Activated CD8-positive, alpha-beta memory T cell treated with anti-CD3 and anti-CD28 coated beads for 48 hours (primary cell): Measurements from ENCODE around the gene NPL.
A peak's percentile ranks its signal among the peaks of the same experiment; 100 is the strongest.

Experiments
- DNase-seq, 3 experiments: peaks; one replicate each; pipeline ENCODE4 v3.0.0-alpha.2; 2020; ENCODE audit warnings: low read depth in 2 of 3, low spot score in 2 of 3

The NPL gene, protein sequence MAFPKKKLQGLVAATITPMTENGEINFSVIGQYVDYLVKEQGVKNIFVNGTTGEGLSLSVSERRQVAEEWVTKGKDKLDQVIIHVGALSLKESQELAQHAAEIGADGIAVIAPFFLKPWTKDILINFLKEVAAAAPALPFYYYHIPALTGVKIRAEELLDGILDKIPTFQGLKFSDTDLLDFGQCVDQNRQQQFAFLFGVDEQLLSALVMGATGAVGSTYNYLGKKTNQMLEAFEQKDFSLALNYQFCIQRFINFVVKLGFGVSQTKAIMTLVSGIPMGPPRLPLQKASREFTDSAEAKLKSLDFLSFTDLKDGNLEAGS

DNA sequence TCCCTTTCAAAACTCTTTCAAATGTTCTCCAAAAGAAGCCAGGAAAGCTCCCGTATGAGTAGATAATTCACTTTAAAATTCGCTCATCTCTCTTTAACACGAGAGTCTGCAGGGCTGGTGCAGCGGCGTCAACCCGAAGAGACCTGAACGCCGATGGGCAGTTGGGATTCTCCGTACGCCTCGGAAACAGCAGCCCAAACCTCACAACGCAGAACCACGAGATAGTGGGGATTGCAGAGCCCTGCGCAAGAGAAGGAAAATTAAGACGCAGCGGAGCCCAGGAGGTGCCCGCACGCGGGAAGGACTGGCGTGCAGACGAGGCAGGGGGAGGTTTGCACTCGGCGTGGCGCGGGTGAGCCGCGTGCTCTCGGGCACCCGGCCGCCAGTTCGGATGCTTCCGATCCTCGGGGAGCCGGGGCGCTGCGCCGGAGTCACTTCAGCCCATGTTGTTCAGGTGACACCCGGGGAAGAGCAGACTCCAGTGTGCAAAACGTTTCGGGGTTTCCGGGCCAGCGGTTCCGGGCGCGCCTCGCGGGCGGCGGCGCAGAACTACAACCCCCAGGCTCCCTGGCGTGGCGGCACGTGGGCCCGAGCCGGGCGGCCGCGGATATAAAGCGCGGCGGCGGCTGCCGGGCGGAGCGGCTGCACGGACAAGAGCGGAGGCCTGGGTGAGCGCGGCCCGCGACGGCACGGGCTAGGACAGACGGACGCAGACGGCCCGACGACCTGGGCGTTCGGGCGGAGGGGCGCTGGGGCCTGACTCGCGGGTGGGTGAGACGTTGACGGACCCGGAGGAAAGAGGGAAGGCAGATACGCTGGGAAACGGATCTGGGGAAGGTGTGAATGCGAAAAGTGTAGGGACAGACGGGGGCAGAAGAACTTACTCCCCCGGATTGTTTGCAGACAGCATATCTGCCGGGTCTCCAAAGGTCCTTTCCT is at the start of gene NPL:
Gene NPL, plus strand, starts transcription at position 636 of the 939 bp plus-strand sequence. CDS start 4,599 bp downstream, outside the sequence.
- peak; percentile 60 to 69 (median 69) for DNase-seq

DNA sequence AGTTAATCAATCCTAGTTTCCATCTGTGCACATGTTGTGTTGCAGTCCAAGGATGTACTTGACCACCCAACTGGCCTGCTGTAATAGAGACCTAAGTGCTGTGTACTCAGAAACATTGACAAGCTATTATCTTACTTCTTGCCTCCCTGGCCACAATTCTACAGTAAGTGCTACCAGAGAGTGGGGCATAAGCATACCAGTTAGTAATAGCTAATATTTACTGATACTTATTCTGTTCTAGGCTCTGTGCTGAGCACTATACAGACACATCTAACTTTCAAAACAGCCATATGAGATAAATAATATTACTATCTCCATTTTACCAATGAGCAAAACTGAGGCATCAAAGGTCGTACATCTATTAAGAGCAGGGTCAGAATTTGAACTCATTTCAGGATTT is 49.5 kb upstream of the NPL start:
- DNase-seq = no peak

DNA sequence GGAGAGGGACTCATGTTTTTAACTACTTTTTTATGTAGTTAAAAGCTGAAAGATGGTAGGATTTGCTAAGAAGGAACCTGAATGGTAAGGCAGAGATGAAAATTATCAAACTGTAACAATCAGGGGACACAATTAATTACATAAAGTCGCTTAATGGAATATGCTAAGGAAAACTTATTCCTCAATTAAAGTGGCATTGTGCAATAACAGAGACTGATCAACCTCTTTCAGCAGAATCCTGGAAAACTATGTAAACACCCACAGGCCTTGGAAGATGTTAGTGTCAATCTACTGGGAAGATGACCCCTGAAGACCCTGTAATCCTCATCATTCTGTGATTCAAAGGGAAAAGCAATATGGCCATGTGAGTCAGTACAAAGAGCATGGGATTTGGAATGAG is 46.8 kb upstream of the NPL start:
- DNase-seq = no peak

DNA sequence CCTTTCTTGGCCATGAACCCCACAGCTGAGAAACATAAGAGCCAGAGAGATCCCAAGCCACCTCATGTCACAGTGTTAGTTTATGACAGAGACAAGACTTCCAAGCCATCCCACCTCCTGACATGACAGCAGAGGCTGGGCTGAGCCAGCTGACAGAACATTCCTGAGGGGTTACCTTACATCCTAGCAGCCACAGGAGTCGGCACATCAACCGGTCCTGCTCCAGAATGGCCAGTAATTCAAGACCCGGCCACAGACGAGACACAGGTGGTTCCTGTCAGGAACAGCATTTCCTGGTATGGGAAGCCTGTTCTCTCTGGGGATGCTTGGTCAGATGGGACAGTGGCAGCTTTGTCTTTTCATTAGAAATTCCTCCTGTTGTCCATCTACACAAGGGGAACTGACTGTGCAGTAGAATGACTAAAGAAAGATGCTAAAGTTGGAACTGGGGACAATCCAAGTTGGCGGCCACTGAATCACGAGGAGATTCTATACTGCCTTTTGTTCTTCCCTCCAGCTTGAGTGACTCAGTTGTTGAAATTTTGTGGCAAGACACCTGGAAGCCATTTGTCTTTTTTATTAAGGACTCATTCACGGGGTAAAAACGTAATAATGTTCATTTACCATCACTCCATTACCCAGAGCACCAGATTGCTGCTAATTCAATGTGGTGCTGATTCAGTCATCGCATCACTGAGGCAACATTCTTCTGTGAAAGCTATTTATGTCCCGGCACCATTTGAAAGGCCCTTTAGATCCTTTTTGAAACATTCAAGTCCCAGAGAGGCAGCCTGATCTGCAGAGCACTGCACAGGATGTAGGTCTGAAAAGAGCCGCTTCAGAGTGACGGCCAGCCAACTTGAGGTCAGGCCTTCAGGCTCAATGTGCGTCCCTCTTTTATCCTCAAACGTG is 37.2 kb upstream of the NPL start:
- DNase-seq = no peak

DNA sequence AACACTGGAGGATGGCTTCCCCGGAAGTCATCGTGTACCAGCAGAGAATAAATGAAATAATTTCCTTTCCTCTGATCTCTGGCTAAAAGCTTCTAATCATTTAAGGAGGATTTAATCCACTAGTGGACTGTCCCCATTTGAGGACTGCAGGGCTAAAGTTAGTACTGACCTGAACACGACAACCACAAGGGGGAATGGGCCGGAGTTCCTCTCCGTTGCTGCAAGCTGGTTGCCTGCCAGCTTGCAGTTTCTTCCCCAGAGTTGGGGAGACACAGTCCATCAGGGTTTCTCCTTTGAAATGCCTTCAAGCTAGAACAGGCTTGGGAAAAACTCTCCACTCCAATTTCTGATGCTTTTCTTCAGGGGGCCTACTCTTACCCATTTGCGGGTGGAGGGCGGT is 35.5 kb upstream of the NPL start:
- DNase-seq = no peak

DNA sequence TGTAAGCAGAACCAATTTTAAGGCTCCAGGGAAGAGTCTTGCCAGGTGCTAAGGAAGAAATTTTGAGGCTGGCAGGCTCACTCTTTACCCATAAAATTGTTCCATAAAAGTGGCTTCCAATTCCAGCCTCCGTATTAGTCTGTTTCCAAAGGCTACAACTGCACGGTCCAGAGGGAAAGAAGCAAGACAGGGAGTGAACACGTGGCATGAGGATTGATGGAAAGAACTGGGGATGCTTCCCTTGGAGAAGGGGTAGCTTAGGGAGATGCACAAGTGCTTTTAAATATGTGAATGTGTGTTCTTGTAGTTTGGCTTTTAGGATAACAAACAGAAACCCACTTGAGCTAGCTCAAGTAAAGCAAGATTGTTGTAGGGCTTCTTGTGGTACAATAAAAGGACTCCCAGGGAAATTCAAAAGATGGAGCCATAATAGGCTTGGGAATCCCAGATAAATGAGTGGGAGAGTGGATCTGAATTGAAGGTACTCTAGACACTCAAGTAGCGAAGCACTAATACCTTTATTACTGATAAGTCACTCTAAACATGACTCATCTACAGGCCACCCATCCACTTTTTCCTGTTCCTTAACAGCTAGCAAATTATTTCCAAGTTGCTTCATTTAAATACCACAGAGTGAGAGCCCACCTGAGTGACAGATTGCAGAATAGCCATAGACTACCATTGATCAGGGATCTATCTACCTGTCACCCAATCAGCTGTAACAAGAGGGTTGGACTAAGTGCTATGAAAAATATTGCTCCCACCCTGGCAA is 34.8 kb upstream of the NPL start:
- DNase-seq = no peak

DNA sequence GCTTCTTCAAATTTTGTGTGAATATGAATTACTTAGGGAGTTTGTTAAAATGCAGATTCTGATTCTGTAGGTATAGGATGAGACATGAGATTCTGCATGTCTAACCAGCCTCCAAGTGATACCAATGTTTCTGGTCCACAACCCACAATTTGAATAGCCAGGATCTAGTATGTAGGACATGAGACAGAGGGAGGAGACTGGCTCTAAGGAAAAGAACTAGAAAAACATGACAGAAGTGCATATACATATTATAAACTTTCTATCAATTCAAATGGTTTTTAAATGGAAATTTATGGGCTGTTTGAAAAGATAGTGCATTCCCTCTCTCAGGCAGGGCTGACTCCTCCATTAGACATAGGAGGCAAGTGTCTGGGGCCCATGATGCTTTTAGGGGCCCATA is 33.9 kb upstream of the NPL start:
- no peak for DNase-seq

DNA sequence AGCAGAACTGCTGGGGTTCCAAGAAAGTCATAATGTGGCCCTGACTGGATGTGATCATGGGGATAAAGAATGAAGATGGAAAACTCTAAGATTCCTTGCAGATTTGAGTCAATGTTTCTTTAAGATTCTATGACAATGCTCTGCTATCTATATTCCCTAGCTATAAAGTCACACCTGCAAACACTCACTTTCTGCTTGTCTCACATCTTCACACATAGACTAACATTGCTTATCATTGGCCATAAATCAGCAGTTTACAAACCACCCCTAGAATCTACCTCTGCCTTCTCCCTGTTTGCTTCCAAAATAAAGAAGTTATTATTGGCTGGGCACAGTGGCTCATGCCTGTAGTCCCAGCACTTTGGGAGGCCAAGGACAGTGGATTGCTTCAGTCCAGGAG is 33.1 kb upstream of the NPL start:
- DNase-seq = no peak

DNA sequence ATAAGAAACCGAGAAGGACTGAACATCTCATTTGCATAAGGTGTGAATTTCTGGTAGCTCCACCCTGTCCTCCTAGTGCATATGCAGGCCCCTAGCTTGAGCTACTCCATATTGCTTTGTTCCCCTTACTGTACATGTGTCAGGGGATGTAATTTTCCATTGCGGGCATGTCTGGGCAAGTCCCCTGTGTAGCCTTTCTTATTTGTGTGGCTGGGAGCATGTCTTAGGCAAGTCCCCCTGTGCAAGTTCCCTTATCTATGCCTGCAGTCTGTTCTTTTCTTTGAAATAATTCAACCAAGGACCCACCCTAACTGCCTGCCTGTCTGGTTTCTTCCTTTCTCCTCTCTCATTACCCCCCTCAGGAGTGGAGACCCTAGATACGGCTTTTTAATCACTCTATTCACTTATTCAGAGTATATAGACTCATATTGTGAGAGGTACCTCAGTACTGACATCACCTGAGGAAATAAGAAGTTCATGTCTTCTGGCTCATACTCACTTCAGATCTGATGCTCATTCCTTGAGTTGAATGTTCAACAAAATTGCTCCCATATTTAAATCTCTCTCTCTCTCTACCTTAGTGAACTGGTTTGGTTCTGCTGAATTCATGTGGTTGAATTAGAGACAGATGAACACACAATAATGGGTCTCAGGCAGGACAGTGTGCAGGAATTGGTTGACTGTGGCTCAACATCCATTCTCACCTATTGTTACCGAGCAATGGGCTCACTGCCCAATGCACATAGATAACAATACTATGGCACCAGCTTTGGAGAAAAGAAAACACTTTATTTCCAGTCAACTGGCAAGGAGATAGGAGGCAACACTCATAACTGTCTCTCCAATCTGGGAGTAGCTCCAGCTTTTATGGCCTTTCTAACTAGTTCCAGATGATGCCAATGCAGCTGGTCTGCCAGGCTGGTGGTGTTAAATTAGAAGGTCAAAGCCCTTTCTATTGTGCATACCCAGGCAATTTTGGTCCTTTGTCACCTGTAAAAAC is 27.9 kb upstream of the NPL start:
- DNase-seq = no peak

DNA sequence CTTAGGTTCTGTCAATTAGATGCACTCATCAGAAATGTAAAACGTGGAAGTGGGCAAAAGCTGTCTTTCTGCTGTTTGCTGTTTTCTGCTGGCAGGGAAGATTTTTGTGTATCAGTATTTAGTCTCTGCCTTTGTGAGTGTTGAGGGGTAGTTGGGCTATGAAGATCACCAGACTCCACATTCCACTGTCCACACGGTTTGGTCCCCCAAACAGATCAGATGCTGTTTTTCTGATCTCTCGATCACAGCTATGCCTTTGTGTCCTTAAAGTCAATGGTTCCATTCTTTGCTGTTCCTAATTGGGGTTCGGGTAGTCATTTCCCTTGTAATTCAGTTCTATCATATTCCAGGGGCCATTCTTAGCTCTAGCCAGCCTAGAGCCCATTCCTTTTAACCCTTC is 27.0 kb upstream of the NPL start:
- no peak for DNase-seq

DNA sequence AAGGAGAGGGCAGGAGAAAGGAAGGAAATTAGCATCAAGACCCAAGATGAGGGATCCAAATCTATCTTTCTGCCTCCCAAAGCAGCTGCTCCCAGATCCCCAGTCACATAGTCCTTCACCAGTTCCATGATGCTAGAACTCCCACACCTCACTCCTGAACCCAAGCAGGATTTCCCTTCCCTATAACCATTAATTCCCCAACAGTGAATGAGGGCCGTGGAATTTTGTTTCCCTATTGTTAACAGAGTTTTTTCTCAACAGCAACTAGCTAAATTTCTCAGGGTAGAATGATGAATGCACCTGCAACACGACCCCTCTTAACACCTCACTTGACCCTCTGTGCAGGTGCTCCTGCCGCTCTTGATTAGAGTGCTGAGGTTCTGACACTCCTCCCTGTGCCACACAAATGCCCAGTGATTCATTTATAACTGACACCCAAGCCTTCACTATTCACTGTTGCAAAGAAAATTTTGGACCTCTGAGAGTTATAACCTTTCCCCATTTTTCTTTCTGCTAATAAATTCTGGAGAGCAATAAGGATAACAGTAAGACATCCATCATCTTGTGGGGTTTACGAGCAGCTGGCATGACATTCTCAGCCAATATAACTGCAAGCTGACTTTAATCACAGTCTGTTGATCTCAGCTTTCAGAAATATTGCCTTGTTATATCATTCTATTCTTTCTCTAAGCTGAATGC is 25.4 kb upstream of the NPL start:
- no peak for DNase-seq

DNA sequence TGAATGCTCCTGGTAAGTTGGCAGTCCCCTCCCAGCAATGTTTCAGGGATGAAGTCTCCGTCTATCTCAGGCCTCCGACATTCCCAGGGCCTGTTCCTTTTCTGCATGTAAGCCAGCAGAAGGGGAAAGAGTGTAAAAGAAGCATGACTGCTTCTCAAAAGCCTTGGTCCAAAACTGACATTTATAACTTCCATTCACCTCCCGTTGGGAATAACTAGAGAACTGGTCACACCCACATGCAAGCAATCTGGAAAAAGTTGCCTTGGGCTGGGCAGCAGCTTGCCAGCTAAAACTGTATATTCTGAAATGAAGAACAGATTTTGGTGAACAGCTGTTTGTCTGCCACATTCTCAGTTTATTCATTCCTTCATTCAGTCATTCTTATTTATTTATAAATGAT is 24.2 kb upstream of the NPL start:
- no peak for DNase-seq

DNA sequence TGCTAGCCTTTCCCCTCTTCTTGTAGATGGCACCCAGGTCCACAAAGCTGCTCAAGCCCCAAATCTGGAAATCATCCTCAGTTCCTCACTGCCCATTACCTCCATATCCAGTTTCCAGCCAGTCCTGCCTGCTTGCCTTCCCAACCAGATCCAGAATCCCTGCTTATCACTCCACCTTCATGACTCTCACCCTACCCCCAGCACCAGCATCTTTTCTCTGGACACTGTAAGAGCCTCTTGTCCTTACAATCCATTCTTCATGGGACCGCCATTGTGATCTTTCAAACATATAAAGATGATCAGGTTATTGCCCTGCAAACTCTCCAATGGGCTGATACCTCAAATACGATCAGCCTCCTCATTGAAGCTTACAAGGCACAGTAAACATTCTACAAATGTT is 23.5 kb upstream of the NPL start:
- no peak for DNase-seq

DNA sequence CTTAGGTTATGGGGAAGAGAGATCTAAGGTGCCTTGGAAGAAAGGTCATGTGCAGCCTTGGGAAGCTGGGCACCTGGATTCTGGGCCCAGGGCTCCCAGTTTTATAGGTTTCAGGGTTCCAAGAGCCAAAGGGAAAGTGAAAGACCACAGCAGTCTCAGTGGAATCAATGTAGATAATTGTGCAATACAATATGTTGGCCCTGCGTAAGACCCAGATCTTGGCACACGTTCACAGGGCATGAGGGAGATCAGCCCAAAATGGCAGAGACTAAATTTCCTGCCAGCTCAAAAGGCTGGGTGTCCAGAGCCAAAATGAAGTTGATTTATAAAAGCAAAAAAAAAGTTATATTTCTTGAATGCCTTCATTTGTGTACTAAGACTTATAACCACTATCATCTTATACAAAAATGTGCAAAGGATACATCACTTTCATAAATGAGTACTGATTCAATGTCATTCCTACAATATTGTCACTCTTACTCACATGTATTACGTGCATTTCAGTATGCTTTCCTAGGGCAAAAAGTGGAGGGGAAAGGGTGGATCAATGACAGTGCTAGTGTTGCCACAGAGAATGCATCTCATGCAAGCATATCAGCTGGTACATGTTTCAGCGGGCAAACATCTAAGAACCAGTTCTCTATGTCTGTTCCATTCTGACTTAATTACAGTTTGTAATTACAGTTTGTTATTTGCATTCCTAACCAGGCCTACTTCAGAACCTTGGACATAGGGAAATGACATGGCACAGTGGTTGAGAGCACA is 22.5 kb upstream of the NPL start:
- DNase-seq = no peak

DNA sequence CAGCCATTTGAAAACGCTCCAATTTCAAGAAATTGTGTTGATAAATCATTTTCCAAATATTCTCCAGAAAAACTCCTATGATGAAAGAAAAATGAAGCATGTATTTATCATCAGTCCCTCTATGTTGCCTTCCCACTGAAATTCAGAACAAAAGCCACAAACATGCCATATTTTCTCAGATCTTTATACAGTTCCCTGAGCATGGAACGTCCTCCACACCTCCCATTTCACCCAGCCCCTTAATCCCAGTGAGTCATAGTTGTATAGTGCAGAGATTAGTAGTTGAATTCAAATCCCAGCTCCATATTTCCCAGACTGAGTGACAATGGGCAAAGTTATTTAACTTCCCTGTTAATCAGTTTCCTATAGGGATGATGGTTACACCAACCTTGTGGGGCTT is 20.6 kb upstream of the NPL start:
- no peak for DNase-seq

DNA sequence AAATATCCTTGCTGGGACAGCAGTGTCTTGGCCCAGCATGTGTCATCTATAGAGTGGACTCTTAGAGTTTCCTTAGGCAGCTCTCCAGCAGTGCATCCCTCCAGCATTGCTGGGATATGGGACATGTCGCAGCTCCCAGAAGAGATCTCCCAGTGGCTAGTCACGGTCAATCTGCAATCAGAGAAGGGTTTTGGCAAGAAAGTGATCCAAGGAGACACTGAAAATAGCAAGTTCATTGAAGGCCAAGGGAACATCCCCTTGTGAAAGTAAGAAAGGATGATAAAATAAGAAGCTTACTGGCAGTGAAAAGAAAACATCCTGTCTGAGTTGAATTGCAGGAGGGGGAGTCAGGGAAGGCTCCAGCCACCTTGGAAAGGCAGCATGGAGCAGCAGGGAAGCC is 19.3 kb upstream of the NPL start:
- no peak for DNase-seq

DNA sequence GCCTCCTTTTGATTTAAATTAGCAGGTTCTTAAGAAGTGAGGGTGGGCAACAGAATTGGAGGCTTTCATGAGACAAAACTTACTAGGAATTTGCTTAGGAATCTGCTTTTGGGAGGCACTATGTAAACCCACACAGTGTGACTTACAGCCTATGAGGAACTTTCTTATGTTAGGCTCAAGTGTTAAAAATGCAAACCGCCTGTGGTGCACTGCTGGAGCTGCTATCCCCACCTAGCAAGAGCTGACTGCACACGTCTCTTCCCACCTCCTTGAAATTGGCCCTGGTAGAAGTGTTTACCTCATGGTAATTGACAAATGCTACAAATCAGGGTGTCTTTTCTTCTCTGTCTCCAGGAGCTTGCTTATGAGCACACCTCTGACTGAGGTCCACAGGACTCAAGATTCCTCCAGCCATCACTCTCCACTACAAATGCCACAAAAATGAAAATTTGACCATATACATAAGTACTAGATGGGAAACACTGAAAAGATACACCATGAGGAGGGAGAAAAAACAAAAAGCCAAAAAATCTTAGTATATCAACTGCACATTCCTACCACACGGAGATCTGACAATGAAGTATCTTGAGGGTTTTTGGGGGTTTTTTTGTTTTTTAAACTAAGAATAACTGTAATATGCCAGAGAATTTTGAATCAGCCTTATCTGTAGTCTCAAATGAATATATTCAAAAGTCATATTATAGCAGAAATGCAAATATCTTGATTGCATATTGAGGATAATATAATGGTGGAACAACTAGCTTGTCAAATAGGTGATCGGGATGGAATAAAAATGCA is 18.2 kb upstream of the NPL start:
- no peak for DNase-seq
